OCI-LY3 (cell line): ENCODE data around the gene FBXL3.
"Not testable (repeated sequence)": the region's sequence is repeated elsewhere in the genome, so short reads cannot be mapped to it uniquely, and the experiment has no call there.

Source experiments
- H2AFZ ChIP-seq: fragments of 200-600, 300-600 bp; shearing (Covaris generic); 2 replicates; pipeline ENCODE4 v1.6.0; 2014; ENCODE audit warnings: antibody characterized with exemption, low read depth, low read length
- H3K27ac ChIP-seq: fragments of 200-600, 300-600 bp; sonication (generic); 2 replicates; pipeline ENCODE4 v1.5.1; 2014; ENCODE audit warnings: mild to moderate bottlenecking, low read length, moderate library complexity, mixed read lengths
- H3K27me3 ChIP-seq: fragments of 200-600, 300-600 bp; sonication (generic); 2 replicates; pipeline ENCODE4 v1.6.1; 2014; ENCODE audit warnings: low read depth, low read length, mixed read lengths
- H3K36me3 ChIP-seq: fragments of 200-600, 300-600 bp; sonication (generic); replicated peaks from 2 replicates; pipeline ENCODE3; 2014; ENCODE audit warnings: low read depth, low read length, mixed read lengths
- H3K4me1 ChIP-seq: fragments of 300-600, 200-600 bp; sonication (generic); 2 replicates; pipeline ENCODE4 v1.6.1; 2014; ENCODE audit warnings: low read length, mixed read lengths
- H3K4me2 ChIP-seq: fragments of 200-600, 300-600 bp; sonication (generic); 2 replicates; pipeline ENCODE4 v1.6.1; 2014; ENCODE audit warnings: low read length, mixed read lengths
- H3K4me3 ChIP-seq: fragments of 300-600, 200-600 bp; sonication (generic); 2 replicates; pipeline ENCODE4 v1.5.1; 2014; ENCODE audit warnings: antibody characterized with exemption, mild to moderate bottlenecking, low read length, moderate library complexity
- H3K79me2 ChIP-seq: fragments of 300-600, 200-600 bp; shearing (Covaris generic); 2 replicates; pipeline ENCODE4 v1.6.1; 2014; ENCODE audit warnings: mild to moderate bottlenecking, low read length, mixed read lengths
- H3K9ac ChIP-seq: fragments of 300-600, 200-600 bp; shearing (Covaris generic); 2 replicates; pipeline ENCODE4 v1.6.0; 2014; ENCODE audit warnings: mild to moderate bottlenecking, low read length, moderate library complexity
- H3K9me3 ChIP-seq: fragments of 200-600, 300-600 bp; shearing (Covaris generic); 2 replicates; pipeline ENCODE4 v1.6.1; 2014; ENCODE audit warnings: low read length, mixed read lengths; ENCODE audit not compliant: insufficient read depth
- H4K20me1 ChIP-seq: fragments of 200-600, 300-600 bp; sonication (generic); 2 replicates; pipeline ENCODE4 v1.6.1; 2016; ENCODE audit warnings: low read length, mixed read lengths; ENCODE audit not compliant: insufficient read depth
- EZH2phosphoT487 ChIP-seq: fragments of 200-600 bp; shearing (Covaris generic); IDR thresholded peaks from 2 replicates; pipeline ENCODE4 v1.6.1; 2018; ENCODE audit warnings: antibody characterized with exemption, mixed run types, low read depth
- TF ChIP-seq, protein P1 (sequence below): fragments of 200-600, 300-600 bp; sonication (generic); IDR thresholded peaks from 2 replicates; pipeline ENCODE4 v1.5.1; 2014; ENCODE audit warnings: antibody characterized with exemption, low read length, low read depth

The FBXL3 gene

DNA sequence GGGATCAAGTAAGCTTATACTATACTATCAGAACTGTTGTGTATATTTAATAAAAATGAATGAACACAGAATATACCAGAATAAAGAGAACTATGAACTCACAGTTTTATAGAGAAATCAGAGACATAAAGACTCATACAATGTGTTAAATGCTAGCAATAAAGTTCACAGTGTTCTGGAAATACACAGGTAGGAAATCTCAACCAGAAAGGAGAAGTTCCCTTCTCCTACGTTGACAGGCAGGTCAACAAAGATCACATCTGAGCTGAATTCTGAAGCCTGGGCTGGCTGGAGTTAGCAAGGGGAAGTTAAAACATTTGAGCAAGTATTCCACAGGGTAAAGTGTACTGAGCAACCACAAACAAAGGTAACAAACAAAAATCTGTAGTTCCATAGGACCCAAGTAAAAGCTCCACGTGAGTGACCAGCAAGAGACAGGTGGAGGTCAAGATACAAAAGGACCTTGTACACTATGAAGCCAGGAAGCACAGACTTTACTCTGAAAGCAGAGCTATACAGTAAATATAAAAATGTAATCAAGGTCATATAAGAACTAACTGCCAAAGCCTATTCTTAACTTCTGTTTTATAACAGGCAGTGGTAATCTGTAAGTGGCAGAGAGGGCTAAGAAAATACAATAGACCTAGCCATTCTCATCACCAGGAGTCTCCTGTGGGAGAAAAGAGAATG lies 13.0 kb downstream of the FBXL3 start:
- Histone ChIP-seq H3K4me2 (no peak overlapping the region), H3K36me3 (peaks cover 70% of the 10 kb centered on the region), H3K9ac (no peak overlapping the region), H3K27me3 (no peaks in the 10 kb centered on the region), H3K79me2 (peaks cover 7% of the 10 kb centered on the region; the same call in 1 of the 2 replicates), H3K4me3 (no peak overlapping the region), H3K27ac (no peak overlapping the region), H4K20me1 (peaks cover 19% of the 10 kb centered on the region; the same call in 1 of the 2 replicates), H2AFZ (no peak overlapping the region), H3K9me3 (no peaks in the 10 kb centered on the region), H3K4me1 (peaks cover 3% of the 10 kb centered on the region; the same call in 1 of the 2 replicates)
- TF ChIP-seq EZH2phosphoT487, result no peak
- TF ChIP-seq, protein P1, sequence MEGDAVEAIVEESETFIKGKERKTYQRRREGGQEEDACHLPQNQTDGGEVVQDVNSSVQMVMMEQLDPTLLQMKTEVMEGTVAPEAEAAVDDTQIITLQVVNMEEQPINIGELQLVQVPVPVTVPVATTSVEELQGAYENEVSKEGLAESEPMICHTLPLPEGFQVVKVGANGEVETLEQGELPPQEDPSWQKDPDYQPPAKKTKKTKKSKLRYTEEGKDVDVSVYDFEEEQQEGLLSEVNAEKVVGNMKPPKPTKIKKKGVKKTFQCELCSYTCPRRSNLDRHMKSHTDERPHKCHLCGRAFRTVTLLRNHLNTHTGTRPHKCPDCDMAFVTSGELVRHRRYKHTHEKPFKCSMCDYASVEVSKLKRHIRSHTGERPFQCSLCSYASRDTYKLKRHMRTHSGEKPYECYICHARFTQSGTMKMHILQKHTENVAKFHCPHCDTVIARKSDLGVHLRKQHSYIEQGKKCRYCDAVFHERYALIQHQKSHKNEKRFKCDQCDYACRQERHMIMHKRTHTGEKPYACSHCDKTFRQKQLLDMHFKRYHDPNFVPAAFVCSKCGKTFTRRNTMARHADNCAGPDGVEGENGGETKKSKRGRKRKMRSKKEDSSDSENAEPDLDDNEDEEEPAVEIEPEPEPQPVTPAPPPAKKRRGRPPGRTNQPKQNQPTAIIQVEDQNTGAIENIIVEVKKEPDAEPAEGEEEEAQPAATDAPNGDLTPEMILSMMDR, result no peak

DNA sequence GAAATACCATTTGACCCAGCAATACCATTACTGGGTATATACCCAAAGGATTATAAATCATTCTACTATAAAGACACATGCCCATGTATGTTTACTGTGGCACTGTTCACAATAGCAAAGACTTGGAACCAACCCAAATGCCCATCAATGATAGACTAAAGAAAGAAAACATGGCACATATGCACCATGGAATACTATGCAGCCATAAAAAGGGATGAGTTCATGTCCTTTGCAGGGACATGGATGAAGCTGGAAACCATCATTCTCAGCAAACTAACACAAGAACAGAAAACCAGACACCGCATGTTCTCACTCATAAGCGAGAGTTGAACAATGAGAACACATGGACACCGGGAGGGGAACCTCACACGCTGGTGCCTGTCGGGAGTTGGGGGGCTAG lies 17.2 kb downstream of the FBXL3 start:
- Histone ChIP-seq H4K20me1 (peaks cover 31% of the 10 kb centered on the region), H3K36me3 (peaks cover 70% of the 10 kb centered on the region), H3K79me2 (peaks cover 18% of the 10 kb centered on the region)
- H3K9ac ChIP-seq, H3K4me2 ChIP-seq, H3K4me1 ChIP-seq, H3K9me3 ChIP-seq, H3K4me3 ChIP-seq, H2AFZ ChIP-seq, H3K27ac ChIP-seq, H3K27me3 ChIP-seq: not testable (repeated sequence)

DNA sequence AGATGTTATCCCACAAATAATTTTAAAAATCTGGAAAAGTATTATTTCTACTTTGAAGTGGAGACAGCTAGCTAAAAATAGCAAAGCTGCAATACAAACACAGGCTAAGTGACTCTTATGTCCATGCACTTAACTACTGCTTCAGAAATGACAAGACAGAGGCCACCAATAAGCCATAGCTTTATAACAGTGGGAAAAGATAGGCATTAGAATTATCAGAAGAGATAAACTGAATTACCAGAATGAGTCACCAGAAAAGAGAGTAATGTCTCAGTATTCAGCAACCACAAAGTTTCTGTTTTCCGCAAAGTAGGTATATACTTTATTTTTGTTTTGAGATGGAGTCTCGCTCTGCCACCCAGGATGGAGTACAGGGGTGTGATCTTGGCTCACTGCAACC lies 17.9 kb downstream of the FBXL3 start:
- H3K4me1 ChIP-seq, result peaks cover 4% of the 10 kb centered on the region; the same call in 1 of the 2 replicates
- H3K4me3 ChIP-seq, result no peak overlapping the region
- peaks cover 67% of the 10 kb centered on the region for H3K36me3 ChIP-seq
- no peaks in the 10 kb centered on the region for H3K9me3 ChIP-seq
- no peak overlapping the region for H3K27ac ChIP-seq
- H2AFZ ChIP-seq, result no peak overlapping the region
- no peak overlapping the region for H3K4me2 ChIP-seq
- no peak overlapping the region for H3K9ac ChIP-seq
- H4K20me1 ChIP-seq, result peaks cover 25% of the 10 kb centered on the region
- peaks cover 18% of the 10 kb centered on the region for H3K79me2 ChIP-seq
- no peak for TF ChIP-seq EZH2phosphoT487
- TF ChIP-seq, protein P1, result no peak
- H3K27me3 ChIP-seq, result no peaks in the 10 kb centered on the region

DNA sequence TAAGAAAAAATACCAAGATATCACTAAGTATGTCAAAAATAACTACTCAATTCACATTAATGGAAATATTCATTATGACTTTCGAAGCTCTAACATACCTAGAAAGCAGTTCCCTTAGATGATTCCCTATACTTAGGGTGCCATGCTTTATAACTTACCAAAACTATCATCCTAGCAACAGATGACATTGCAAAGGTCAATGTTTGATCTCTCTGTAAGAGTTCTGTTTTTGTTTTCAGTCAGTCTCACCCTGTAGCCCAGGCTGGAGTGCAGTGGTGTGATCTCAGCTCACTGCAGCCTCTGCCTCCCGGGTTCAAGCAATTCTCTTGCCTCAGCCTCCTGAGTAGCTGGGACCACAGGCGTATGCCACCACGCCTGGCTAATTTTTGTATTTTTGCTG lies 18.6 kb downstream of the FBXL3 start:
- H3K4me1 ChIP-seq, H2AFZ ChIP-seq, H3K9ac ChIP-seq, H3K27me3 ChIP-seq, H3K27ac ChIP-seq, H3K4me2 ChIP-seq, H3K4me3 ChIP-seq, H3K9me3 ChIP-seq: not testable (repeated sequence)
- H4K20me1 ChIP-seq, result peaks cover 22% of the 10 kb centered on the region
- H3K36me3 ChIP-seq, result peaks cover 62% of the 10 kb centered on the region
- peaks cover 18% of the 10 kb centered on the region for H3K79me2 ChIP-seq

DNA sequence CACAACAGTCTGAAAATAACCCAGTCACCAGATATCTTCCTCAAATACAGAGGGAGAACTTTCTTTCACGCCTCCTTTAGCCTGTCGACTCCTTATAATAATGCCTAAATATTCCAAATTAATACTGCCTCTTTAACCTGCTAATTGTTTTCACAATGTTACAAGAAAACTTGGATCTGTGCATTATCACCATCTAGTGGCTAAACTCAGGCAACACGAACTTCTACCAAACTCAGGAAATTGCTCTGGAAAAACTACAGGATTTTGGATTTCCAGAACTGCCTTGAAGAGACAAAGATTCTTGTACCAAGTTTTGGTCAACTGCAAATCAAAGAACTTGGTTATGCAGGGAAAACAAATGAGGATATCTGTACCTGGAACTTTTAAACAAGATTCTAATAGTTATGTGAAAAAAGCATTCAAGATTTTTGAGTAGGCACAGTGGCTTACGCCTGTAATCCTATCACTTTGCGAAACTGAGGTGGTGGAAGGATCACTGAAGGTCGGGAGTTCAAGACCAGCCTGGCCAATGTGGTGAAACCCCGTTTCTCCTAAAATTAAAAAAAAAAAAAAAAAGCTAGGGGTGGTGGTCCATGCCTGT lies 24.3 kb downstream of the FBXL3 start:
- Histone ChIP-seq H3K36me3 (peaks cover 44% of the 10 kb centered on the region), H3K4me3 (no peak overlapping the region), H3K4me1 (no peaks in the 10 kb centered on the region), H2AFZ (no peak overlapping the region), H3K79me2 (peaks cover 5% of the 10 kb centered on the region; the same call in 1 of the 2 replicates), H3K9me3 (no peaks in the 10 kb centered on the region), H3K27me3 (no peaks in the 10 kb centered on the region), H3K27ac (no peak overlapping the region), H4K20me1 (peaks cover 4% of the 10 kb centered on the region; the same call in 1 of the 2 replicates), H3K4me2 (no peak overlapping the region), H3K9ac (no peak overlapping the region)
- TF ChIP-seq, protein P1, result peak; percentile 74
- no peak for TF ChIP-seq EZH2phosphoT487
